Left forelimb (tissue), 1 donor: Measurements from ENCODE around the gene C12orf50.
"Not testable (repeated sequence)": the region's sequence is repeated elsewhere in the genome, so short reads cannot be mapped to it uniquely, and the experiment has no call there.

Experiments used
- DNase-seq: peaks from one replicate; pipeline ENCODE4 v3.0.0-alpha.2; 2018; ENCODE audit warnings: low spot score

The C12orf50 gene

GRCh38 chr12:87988534-87988933 is 40.7 kb downstream of the C12orf50 start:
- no peak for DNase-seq

GRCh38 chr12:87985069-87985675 is 44.0 kb downstream of the C12orf50 start:
- DNase-seq, result no peak

GRCh38 chr12:87982208-87982607 is 47.0 kb downstream of the C12orf50 start:
- DNase-seq, result no peak

GRCh38 chr12:87981495-87981894 is 47.7 kb downstream of the C12orf50 start:
- no peak for DNase-seq

- no peak for DNase-seq
Measured at GRCh38 chr12:87975879-87976278, 53.3 kb downstream of the C12orf50 start.

- DNase-seq, result no peak
Measured at GRCh38 chr12:87967871-87968270, 61.3 kb downstream of the C12orf50 start.

GRCh38 chr12:87960566-87960965 is 68.6 kb downstream of the C12orf50 start:
- no peak for DNase-seq

GRCh38 chr12:87954028-87954427 is 75.2 kb downstream of the C12orf50 start:
- DNase-seq, result not testable (repeated sequence)

- no peak for DNase-seq
Measured at GRCh38 chr12:87953256-87953860, 75.8 kb downstream of the C12orf50 start.

GRCh38 chr12:87952850-87953249 is 76.4 kb downstream of the C12orf50 start:
- no peak for DNase-seq

- DNase-seq, result no peak
Measured at GRCh38 chr12:87952223-87952622, 77.0 kb downstream of the C12orf50 start.

GRCh38 chr12:87943762-87944161 is 85.4 kb downstream of the C12orf50 start:
- DNase-seq, result no peak

GRCh38 chr12:87943023-87943422 is 86.2 kb downstream of the C12orf50 start:
- DNase-seq, result no peak

- no peak for DNase-seq
Measured at GRCh38 chr12:87939182-87939581, 90.0 kb downstream of the C12orf50 start.

- no peak for DNase-seq
Measured at GRCh38 chr12:87935216-87935615, 94.0 kb downstream of the C12orf50 start.

GRCh38 chr12:87933991-87934390 is 95.2 kb downstream of the C12orf50 start:
- DNase-seq, result no peak

- no peak for DNase-seq
Measured at GRCh38 chr12:87931812-87932211, 97.4 kb downstream of the C12orf50 start.

GRCh38 chr12:87930627-87931026 is 98.6 kb downstream of the C12orf50 start:
- DNase-seq, result no peak
